PFSK-1 (cell line): ENCODE data around the gene ATP6V0E2.

Experiments used
- FOXP2 ChIP-seq: optimal IDR thresholded peaks from 2 replicates; pipeline ENCODE3; 2011; ENCODE audit warnings: borderline replicate concordance, control low read depth, inconsistent platforms; ENCODE audit not compliant: insufficient read depth; ENCODE audit errors: extremely low read length, extremely low read depth
- POLR2AphosphoS5 ChIP-seq: IDR thresholded peaks from 2 replicates; pipeline ENCODE4 v1.6.1; 2012; ENCODE audit warnings: low read depth, mild to moderate bottlenecking, control low read depth, low read length, moderate library complexity
- SIN3A ChIP-seq: IDR thresholded peaks from 2 replicates; pipeline ENCODE4 v1.6.1; 2012; ENCODE audit warnings: mild to moderate bottlenecking, low read length, moderate library complexity, borderline replicate concordance; ENCODE audit not compliant: insufficient read depth
- TAF1 ChIP-seq: IDR thresholded peaks from 2 replicates; pipeline ENCODE4 v1.6.1; 2012; ENCODE audit warnings: low read length, control low read depth, borderline replicate concordance; ENCODE audit not compliant: insufficient read depth
- TF ChIP-seq, protein P1 (sequence below), 2 experiments: IDR thresholded peaks; 2 replicates each; pipeline versions ENCODE4 v1.6.1 to v1.8.0; 2011 to 2012; ENCODE audit warnings: low read depth in 2 of 2, low read length in 2 of 2, control low read depth in 1 of 2, inconsistent platforms in 1 of 2, mild to moderate bottlenecking in 1 of 2, moderate library complexity in 1 of 2; ENCODE audit not compliant: insufficient read depth in 1 of 2

ATP6V0E2 gene

DNA sequence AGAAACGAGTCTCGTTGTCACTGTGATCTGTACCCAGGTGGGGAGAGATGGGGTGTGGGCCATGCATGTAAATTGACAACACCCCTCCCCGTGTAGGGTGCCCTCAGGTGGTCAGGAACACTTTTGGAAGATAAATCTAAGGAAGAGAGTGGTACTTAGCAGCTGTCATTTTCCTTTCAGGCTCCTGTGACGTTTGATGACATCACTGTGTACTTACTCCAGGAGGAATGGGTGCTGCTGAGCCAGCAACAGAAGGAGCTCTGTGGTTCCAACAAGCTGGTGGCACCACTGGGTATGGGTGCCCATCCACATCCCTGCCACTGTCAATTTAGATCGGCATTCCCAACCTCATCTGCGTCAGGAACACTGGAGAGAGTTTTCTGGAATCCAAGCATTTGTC is 29.3 kb upstream of the ATP6V0E2 start:
- TF ChIP-seq, protein P1, sequence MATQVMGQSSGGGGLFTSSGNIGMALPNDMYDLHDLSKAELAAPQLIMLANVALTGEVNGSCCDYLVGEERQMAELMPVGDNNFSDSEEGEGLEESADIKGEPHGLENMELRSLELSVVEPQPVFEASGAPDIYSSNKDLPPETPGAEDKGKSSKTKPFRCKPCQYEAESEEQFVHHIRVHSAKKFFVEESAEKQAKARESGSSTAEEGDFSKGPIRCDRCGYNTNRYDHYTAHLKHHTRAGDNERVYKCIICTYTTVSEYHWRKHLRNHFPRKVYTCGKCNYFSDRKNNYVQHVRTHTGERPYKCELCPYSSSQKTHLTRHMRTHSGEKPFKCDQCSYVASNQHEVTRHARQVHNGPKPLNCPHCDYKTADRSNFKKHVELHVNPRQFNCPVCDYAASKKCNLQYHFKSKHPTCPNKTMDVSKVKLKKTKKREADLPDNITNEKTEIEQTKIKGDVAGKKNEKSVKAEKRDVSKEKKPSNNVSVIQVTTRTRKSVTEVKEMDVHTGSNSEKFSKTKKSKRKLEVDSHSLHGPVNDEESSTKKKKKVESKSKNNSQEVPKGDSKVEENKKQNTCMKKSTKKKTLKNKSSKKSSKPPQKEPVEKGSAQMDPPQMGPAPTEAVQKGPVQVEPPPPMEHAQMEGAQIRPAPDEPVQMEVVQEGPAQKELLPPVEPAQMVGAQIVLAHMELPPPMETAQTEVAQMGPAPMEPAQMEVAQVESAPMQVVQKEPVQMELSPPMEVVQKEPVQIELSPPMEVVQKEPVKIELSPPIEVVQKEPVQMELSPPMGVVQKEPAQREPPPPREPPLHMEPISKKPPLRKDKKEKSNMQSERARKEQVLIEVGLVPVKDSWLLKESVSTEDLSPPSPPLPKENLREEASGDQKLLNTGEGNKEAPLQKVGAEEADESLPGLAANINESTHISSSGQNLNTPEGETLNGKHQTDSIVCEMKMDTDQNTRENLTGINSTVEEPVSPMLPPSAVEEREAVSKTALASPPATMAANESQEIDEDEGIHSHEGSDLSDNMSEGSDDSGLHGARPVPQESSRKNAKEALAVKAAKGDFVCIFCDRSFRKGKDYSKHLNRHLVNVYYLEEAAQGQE (IDR thresholded peaks at IDR 0.05; ENCODE audit: insufficient read depth in 1 of 2, low read depth in 2 of 2, low read length in 2 of 2) = no peak
- TF ChIP-seq TAF1 (no peak), SIN3A (no peak), FOXP2 (no peak), POLR2AphosphoS5 (no peak)

GRCh38 chr7:149845257-149845980 is 28.4 kb upstream of the ATP6V0E2 start:
- TF ChIP-seq TAF1 (no peak), SIN3A (no peak), POLR2AphosphoS5 (no peak), FOXP2 (no peak)
- TF ChIP-seq, protein P1 (IDR thresholded peaks at IDR 0.05; ENCODE audit: insufficient read depth in 1 of 2, low read depth in 2 of 2, low read length in 2 of 2) = no peak

DNA sequence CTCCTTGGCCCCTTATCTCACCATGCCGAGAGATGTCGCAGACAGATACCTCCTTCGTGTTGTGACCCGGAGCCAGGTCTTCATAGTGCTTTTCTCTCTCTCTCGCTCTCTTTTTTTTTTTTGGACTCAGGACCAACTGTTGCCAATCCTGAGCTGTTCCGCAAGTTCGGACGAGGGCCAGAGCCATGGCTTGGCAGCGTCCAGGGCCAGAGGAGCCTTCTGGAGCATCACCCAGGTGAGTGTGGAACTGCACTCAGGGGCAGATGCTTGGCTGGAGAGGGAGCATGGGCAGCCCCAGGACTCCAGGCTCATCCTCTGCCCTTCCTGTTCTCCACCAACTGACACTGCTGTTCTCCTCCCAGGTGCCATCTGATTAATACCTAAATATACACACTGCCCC is 27.7 kb upstream of the ATP6V0E2 start:
- TF ChIP-seq POLR2AphosphoS5 (no peak), TAF1 (no peak), SIN3A (no peak), FOXP2 (no peak)
- TF ChIP-seq, protein P1 (IDR thresholded peaks at IDR 0.05; ENCODE audit: insufficient read depth in 1 of 2, low read depth in 2 of 2, low read length in 2 of 2) = no peak

DNA sequence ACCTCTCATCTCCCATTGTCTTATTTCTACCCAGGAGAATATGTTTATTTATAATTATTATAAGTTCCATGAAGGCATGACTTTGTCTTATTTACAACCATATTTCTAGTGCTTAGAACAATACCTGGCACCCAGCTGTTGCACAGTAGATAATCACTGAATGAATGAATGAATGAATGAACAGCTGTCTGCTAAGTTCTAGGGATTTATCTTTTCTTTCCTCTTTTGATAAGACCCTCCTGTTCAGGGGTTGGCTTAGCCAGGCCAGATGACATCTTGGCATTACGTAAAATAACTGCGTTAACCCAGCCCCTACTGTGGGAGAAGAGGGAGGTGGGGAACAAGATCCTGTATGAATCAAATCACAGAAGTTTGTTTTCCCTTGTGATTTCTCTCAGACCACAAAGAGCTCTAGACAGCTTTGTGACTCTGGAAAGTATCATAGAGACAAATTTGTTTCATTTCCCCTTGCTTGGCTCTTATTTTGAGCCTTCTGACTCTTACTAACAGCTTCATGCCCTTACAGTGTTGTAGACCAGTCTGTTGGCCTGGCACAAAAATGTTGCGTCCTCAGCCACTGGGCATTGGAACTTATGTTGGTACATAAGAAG is 27.2 kb upstream of the ATP6V0E2 start:
- TF ChIP-seq TAF1 = no peak
- TF ChIP-seq FOXP2 = no peak
- no peak for TF ChIP-seq SIN3A
- TF ChIP-seq POLR2AphosphoS5 = no peak
- TF ChIP-seq, protein P1 (IDR thresholded peaks at IDR 0.05; ENCODE audit: insufficient read depth in 1 of 2, low read depth in 2 of 2, low read length in 2 of 2) = no peak
